HEK293 (cell line): ENCODE measurements around the gene UNC93A.
"Not testable (repeated sequence)": the region's sequence is repeated elsewhere in the genome, so short reads cannot be mapped to it uniquely, and the experiment has no call there.

Experiments
- ATF2 ChIP-seq: fragments of 450-650 bp; formaldehyde crosslinking; IDR thresholded peaks from 2 replicates; pipeline ENCODE4 v1.5.1; 2016; ENCODE audit warnings: missing biosample characterization, missing genetic modification characterization, low read depth
- BCL11A ChIP-seq: fragments of 450-650 bp; formaldehyde crosslinking; IDR thresholded peaks from 2 replicates; pipeline ENCODE4 v1.5.1; 2016; ENCODE audit warnings: low read depth, missing biosample characterization, missing genetic modification characterization
- CTCF ChIP-seq: fragments of 450-650 bp; formaldehyde crosslinking; IDR thresholded peaks from 2 replicates; pipeline ENCODE4 v1.5.1; 2016; ENCODE audit warnings: missing biosample characterization, missing genetic modification characterization
- KLF9 ChIP-seq: fragments of 450-650 bp; formaldehyde crosslinking; IDR thresholded peaks from 2 replicates; pipeline ENCODE4 v1.5.1; 2016; ENCODE audit warnings: missing biosample characterization, missing genetic modification characterization, low read depth
- REST ChIP-seq: fragments of 450-650 bp; formaldehyde crosslinking; IDR thresholded peaks from 2 replicates; pipeline ENCODE4 v1.5.1; 2016; ENCODE audit warnings: missing biosample characterization, missing genetic modification characterization
- SP2 ChIP-seq: fragments of 450-650 bp; formaldehyde crosslinking; IDR thresholded peaks from 2 replicates; pipeline ENCODE4 v1.5.1; 2016; ENCODE audit warnings: missing biosample characterization, missing genetic modification characterization
- WT1 ChIP-seq: fragments of 450-650 bp; formaldehyde crosslinking; IDR thresholded peaks from 2 replicates; pipeline ENCODE4 v1.5.1; 2016; ENCODE audit warnings: missing biosample characterization, missing genetic modification characterization
- ZBTB44 ChIP-seq: fragments of 450-650 bp; IDR thresholded peaks from 2 replicates; pipeline ENCODE4 v1.5.1; 2018; ENCODE audit warnings: missing biosample characterization, mild to moderate bottlenecking, missing genetic modification characterization
- ZNF426 ChIP-seq: fragments of 450-650 bp; formaldehyde crosslinking; IDR thresholded peaks from 2 replicates; pipeline ENCODE4 v1.5.1; 2017; ENCODE audit warnings: missing biosample characterization, missing genetic modification characterization, mild to moderate bottlenecking, inconsistent platforms, moderate library complexity
- ZNF548 ChIP-seq: fragments of 450-650 bp; formaldehyde crosslinking; IDR thresholded peaks from 2 replicates; pipeline ENCODE4 v1.5.1; 2016; ENCODE audit warnings: missing biosample characterization, missing genetic modification characterization
- ZNF791 ChIP-seq: fragments of 450-650 bp; formaldehyde crosslinking; IDR thresholded peaks from 2 replicates; pipeline ENCODE4 v1.5.1; 2016; ENCODE audit warnings: missing biosample characterization, missing genetic modification characterization

- not testable (repeated sequence) for TF ChIP-seq CTCF; SP2 (tag by site-specific recombination); BCL11A; KLF9 (tag by site-specific recombination); WT1; REST; ZBTB44 (tag by site-specific recombination); ZNF426 (tag by site-specific recombination); ATF2; ZNF791 (tag by site-specific recombination); ZNF548 (tag by site-specific recombination)
Observed at GRCh38 chr6:167280466-167280865, 10.6 kb upstream of the UNC93A start.
